Measurements from ENCODE around the gene SIPA1.

GRCh38 chr11:65625628-65626342 is 12.1 kb upstream of the SIPA1 start:
- TF ChIP-seq, protein P1, sequence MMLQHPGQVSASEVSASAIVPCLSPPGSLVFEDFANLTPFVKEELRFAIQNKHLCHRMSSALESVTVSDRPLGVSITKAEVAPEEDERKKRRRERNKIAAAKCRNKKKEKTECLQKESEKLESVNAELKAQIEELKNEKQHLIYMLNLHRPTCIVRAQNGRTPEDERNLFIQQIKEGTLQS (IDR thresholded peaks at IDR 0.05) = no peak
- TF ChIP-seq, protein P1 (CRISPR knock-in tag; conservative IDR thresholded peaks at IDR 0.05) = no peak
- no peak for TF ChIP-seq ZNF324 (CRISPR knock-in tag; IDR thresholded peaks at IDR 0.05)
- TF ChIP-seq NFIC (IDR thresholded peaks at IDR 0.05) = no peak
